GM21737 (cell line): ENCODE measurements around the gene ERC1.
"Not testable (repeated sequence)": the region's sequence is repeated elsewhere in the genome, so short reads cannot be mapped to it uniquely, and the experiment has no call there.

Experiments
- ATAC-seq: cut with Tn5 transposase; IDR thresholded peaks from one replicate; pipeline ENCODE4 v1.9.1; 2021; ENCODE audit warnings: mild to moderate bottlenecking, moderate library complexity; ENCODE audit not compliant: unreplicated experiment

Gene ERC1

DNA sequence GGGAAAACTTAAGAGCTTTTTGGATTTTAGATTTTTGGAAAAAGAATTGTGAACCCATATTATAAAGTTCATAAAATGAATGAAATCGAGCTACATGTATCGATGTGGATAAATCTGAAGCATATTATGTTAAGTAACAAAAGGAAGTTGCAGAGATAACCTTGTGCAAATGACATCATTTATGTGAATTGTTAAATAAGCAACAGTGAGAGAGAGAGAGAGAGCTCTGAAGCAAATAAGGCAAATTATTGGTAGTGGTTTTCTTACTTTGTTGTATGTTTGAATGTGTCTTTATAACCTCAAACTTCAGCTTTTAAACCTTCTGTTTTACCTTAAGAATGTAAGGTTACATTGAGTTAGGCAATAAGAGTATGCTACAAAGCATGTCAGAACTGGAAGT, 78.8 kb downstream of the ERC1 start:
- ATAC-seq: no peak

DNA sequence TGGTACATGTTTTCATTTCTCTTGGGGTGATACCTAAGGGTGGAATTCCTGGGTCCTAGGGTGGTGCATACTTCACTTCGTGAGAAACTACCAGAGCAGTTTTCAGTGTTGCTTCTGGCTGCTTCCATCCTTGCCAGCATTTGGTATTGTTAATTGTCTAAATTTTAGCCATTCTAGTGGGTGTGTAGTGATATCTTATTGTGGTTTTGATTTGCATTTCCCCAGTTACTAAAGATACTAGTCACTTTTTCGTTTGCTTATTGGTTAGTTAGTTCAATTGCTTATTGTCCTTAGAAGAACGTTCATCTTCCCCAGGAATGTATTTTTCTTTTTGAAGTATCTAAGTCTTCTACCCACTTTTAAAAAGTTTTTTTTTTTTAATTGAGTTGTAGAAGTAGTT, 80.2 kb downstream of the ERC1 start:
- ATAC-seq: no peak

DNA sequence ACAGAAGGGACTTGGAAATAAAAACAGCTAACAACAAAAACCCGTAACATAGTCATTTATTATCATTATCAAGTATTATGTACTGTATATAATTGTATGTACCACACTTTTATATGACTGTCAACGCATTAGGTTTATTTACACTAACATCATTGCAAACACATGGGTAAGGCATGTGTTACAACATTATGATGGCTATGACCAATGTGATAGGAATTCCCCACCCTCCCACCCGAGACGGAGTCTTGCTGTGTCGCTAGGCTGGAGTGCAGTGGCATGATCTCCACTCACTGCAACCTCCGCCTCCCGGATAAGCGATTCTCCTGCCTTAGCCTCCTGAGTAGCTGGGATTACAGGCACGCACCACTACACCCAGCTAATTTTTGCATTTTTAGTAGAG, 82.6 kb downstream of the ERC1 start:
- ATAC-seq: no peak

DNA sequence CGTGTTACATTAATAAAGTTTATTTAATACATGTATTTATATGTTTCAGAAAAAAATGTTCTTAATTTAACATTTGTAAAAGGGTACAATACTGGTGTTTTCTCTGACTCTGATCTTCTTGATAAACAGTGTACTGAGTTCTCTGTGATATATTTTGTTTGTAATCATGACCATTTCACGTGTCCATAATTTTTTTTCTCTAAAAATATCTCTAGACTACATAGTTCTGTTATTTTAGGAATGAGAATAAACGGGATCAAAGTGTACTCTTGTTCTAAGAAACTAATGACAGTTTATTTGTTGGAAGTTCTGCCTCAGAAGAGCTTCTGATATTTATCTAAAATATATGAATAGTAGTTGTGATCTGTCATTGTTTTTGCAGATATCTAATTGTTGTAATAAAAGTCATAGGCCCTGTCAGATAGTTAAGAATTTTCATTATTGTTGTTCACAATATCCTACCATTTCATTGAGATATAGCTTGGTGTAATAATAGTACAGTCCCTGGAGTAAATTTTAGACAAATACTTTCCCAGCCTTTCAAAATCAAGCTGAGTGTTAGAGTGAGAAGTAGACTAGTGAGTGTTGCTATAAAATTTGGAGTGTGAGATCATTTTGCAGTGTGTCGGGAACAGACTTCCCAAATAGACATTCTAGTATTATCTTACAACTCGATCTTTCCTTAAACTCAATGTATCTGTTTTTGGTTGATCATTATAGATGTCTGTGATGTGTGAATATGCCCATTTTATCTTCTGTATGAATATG, 86.2 kb downstream of the ERC1 start:
- no peak for ATAC-seq

DNA sequence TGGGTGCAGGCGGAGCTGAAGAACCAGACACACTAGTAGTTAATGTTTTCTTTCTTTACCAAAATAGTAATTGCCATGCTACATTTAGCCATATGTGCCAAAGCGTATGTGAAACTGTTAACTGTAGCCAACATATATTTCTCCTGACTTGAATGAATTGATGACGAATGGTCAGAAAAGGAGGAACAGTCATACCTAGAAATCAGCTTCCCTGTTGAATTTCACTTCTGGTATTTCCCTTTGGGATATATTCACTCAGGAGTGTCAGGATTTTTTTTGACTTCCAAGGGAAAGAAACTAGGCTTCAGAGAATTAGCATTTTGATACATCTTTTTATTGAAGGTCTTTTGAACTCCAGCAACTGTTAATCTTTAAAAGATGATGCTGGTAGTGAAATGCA, 87.0 kb downstream of the ERC1 start:
- no peak for ATAC-seq

DNA sequence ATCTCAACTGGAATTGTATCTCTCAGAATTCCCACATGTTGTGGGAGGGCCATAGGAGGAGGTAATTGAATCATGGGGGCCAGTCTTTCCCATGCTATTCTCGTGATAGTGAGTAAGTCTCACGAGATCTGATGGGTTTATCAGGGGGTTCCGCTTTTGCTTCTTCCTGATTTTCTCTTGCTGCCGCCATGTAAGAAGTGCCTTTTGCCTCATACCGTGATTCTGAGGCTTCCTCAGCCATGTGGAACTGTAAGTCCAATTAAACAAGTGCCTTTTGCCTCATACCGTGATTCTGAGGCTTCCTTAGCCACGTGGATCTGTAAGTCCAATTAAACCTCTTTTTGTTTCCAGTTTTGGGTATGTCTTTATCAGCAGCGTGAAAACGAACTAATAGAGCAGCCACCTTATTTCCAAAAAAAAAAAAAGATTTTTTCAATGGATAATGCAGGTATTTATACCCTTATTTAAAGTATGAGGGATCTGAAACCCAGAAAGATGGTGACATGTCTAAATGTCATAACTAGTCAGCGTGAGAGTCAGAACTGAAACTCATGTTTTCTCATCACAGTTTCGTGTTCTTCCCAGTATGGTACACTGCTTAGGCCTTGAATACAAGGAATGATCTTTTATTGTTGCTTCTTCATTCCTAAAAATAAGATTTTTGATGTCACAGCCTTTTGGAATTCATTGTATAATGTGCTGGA, 89.6 kb downstream of the ERC1 start:
- ATAC-seq: no peak

DNA sequence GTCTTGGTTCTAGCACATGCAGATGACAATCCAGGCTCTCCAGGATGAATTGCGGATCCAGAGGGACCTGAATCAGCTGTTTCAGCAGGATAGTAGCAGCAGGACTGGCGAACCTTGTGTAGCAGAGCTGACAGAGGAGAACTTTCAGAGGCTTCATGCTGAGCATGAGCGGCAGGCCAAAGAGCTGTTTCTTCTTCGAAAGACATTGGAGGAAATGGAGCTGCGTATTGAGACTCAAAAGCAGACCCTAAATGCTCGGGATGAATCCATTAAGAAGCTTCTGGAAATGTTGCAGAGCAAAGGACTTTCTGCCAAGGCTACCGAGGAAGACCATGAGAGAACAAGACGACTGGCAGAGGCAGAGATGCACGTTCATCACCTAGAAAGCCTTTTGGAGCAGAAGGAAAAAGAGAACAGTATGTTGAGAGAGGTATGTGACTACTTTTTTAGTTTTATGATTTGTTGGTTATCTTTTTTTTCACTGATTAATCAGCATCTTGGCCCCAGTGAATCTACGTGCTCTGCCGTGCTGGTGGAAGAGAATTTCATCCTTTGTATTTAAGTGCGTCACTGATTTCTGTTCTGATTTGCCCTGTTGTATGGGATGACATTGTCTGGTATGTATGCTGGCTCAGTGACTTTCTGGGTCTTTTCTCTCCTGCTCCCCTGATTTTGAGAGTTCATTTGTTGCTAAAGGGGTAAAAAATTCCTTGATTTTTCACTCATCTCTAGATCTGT, 92.3 kb downstream of the ERC1 start:
- ATAC-seq: no peak

DNA sequence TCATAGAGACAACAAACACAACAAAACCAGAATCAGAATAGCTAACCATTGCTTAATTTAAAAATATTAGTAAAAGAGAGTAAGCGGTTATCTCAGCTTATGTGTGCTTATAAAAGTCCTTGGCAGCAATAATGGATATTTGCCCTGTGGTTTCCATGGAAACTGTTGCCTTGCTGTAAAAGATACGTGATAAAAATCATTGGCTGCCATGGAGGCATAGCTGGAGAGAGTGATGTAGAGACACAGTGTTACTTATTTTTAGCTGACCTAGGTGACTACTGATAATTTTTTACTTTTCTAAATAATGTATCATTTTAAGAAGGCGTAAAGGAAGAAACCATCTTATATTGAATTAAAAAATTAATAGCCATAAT, 92.9 kb downstream of the ERC1 start:
- ATAC-seq: no peak

DNA sequence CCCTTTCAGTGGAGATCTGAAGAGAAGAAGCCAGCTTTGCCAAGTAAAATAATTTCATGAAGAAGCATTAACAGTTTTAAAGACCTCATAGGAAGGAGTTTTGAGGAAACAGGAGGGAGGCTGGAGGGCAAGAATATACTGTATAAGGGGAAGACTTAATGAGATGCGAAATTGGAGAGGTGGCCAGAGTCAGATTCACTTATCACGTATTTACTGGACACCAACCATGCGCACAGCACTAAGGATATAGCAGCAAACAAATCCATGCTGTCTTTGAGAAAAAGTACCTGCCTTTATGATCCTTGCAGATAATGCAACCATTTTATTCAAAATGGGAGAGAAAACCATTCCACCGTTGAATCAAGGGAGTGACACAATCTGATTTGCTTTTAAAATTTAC, 100.3 kb downstream of the ERC1 start:
- no peak for ATAC-seq

DNA sequence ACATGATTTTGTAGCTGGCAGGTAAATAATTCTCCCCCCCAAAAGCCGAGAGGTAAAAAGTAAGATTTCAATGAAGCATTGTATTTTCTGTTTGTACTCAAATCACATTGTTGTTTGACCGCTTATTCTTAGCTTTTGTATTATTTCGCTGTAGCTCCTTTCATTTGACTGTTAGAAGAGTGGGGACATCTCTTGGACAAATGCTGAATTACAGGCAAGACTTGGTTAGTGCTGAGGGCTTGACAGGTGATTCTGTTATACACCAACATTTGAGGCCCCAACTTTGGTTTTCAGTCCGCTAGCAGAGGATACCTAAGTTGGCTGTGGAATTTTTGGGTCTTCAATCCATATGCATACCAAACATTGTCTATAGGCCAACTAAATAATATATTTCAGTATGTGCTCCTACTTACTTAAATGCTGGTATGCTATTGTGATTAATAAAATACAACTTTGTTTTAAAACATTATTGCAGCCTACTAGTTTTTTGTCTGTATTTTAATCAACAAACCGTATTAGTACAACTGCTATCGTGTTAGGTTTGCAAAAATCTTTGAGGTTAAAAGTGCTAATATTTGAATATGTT, 102.2 kb downstream of the ERC1 start:
- no peak for ATAC-seq

DNA sequence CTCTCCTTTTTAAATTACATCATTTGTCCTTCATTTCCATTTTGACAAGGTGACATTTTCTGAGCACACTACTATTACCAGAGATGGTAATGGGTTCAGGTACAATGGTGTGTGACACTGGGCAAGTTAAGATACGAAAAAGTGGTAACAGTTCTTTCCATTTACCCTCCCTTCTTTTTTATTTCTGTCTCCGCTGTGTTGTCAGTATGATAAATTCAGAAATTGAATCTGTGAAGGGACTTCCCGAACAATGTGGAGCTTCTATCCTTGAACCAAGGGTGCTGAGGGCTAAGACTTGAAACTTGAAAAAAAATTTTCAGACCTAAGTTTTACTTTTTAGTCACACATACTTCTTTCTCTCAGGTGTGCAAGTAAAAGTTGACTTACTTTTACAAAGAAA, 103.7 kb downstream of the ERC1 start:
- no peak for ATAC-seq

DNA sequence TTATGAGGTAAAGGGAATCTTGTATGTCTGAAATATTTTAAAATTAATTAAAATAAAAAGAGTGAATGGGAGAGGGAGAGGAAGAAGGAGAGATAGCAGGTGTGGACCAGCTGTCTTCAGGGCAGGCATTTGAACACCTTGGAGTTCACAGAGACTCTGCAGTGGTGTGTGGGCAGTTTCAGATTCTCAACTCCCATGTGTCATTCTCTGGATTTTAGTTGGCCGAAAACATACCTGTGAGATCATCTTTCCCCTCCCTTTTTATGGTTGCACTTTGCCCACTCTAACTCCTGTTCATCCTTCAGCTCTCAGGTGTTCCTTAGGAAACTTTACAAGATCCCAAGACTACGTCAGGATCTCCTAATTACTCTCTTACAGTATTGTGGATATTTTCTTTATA, 108.1 kb downstream of the ERC1 start:
- ATAC-seq: no peak

DNA sequence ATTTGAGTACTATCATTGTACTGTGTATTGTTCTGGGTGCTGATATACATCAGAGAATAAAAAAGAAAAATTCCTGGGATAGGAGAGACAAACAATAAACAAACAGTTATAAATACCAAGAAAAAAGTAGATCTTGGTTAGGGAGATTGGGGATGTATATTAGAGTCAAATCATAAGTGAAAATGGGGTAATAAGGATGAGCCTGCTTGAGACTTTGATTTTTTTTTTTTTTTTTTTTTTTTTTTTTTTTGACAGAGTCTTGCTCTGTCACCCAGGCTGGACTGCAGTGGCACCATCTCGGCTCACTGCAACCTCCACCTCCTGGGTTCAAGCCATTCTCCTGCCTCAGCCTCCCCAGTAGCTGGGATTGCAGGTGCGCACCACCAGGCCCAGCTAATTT, 108.6 kb downstream of the ERC1 start:
- not testable (repeated sequence) for ATAC-seq

DNA sequence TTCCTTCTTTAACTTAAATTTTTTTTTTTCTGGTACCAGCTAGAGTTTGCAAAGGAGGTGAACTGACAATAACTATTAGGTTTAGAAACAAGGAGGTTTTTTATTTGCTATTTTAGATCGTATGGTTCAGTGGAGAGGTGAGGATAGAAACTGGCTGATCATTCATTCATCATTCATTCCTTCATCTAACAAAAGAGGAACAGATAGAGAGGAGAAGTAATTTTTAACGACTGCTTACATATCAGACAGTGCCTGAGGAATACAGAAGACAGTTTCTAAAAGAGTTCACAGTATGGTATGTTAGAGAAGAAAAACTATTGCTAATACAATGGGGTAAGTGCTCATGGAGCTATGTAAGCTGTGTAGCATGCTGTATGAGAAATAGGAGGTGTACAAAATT, 111.1 kb downstream of the ERC1 start:
- ATAC-seq: no peak

DNA sequence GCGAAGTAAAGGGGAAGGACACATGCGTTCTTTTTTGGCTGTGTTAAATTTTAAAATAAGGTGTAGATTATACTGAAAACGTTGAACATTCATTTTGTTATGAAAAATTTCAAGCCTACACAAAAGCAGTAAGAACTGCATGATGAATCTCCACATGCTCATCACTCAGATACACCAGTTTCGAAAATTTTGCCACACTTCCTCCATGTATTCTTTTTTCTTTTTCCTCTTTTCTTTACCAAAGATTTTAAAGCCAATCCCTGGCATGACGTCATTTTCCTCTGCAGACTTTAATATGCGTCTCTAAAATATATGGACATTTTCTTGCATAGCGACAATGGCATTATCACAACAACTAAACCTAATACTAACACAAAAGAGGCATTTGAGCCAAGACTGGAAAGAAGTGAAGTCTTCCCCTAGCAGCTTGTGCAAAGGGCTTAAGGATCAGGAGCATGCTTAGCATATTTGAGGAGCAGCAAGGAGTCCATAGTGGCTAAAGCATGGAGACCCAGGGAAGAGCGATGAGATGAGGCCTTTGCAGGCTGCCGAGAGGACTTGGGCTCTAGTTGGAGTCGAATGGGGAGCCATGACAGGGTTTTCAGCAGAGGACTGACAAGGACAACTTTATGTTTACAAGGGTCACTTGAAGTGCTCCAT, 111.9 kb downstream of the ERC1 start:
- no peak for ATAC-seq

DNA sequence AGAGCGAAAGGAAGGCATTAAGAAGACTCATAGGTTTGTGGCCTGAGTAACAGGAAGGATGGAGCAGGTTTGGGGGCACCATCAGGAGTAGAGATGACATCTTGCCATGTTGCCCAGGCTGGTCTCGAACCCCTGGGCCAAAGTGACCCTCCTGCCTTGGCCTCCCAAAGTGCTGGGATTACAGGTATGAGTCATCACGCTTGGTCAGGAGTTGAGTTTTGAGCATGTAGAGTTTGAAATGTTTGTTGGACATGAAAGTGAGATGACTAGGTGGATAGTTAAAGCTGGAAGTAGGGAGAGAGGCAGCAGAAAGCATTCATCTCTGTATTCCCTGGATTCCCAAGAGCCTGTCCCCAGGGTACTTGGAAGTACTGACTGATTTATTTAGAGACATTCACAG, 112.6 kb downstream of the ERC1 start:
- ATAC-seq: no peak

DNA sequence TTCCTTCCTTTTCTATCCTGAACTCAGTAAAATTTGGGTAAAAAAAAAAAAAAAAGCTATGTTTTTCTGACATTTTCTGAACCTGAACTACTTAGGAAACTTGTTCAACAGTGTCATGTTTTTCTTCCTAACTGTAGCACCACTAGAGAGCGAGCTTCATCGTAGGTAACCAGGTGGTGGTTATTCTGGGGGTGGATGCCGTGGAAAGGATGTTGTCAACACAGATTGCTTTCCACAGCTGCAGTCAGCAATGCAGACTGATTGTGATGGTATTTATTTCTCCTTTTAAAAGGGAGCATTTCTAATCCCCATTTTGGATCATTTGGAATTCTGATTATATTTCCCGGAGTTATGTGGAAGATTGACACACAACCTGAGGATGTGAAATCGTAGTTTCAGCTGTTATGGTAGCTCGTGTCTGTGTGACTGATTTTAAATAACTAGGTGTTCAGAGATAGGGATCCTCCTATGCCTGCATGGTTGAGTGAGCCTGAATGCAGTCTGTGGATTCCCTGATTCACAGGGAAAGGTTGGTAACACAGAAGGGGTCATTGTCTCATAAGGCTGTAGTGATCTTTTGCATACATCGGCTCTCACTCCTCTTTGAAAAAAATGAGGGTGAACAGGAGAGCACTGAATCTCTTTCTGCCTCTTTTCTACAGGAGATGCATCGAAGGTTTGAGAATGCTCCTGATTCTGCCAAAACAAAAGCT, 113.2 kb downstream of the ERC1 start:
- ATAC-seq: no peak

DNA sequence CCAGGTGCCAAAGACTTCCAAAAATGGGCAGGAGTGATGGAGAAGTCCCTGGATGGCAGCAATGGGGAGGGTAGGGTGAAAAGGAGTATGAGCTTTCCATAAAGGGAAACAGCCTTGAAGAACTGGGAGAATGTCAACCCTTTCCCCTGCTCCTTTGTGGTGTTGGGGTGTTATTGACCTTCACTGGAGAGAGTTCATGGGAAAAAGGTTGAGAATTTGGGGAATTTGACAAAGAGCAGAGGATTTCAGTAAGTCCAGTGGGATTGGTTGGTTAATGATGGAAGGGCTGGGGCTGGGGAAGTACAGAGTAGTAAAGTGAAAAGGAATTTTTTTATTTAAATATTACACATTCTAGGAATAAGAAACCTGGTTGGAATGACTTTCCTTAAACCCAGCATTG, 116.6 kb downstream of the ERC1 start:
- ATAC-seq: no peak

DNA sequence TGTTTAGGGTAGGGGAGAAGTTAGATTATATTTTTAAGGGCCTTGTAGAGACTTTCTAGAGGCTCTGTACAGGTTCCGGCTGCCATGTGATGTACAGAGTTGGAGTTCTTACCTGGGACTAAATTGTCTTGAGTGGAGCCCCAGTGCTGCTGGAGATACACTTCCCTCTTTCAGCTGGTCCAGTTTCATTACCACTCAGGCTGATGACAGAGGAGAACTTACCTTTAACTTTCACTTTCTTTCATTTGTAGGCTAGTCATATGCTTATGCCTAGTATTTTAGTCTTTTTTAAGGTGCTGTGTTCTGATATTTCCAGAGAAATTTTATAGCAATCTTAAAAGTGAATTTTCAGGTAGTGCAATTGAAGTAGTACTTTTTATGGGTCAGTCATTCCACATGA, 117.3 kb downstream of the ERC1 start:
- ATAC-seq: peak; percentile 75

DNA sequence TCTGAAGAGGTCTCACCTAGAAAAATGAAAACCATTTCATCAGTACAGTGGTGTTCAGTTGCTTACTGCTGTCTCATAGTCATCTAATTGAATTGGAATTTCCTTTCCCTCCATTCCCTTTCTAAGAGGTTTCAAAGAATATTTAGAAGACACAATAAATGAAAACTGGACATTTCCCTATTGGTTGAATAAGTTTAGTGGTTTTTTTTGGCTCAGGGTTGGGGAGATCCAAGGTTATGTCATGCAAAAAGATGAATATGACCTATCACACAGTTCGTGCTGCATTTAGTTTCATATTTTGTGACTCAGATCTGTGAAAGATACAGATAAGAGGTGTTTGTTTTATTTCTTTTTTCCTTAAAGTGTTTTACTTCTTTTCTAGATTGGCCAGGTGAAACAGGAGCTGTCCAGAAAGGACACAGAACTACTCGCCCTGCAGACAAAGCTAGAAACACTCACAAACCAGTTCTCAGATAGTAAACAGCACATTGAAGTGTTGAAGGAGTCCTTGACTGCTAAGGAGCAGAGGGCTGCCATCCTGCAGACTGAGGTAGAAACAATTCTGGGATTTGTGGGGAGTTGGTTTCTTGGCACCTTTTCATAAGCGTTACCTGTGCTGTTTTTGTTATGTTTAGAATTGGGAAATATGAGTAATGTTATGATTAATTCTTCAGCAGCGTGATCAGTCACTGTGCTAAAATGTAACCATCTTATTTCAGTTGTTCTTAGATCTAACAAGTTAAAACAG, 124.6 kb downstream of the ERC1 start:
- ATAC-seq: no peak
